WERI-Rb-1 (cell line): ENCODE measurements around the gene LTB4R2.

Experiments used
- DNase-seq: peaks from one replicate; pipeline ENCODE4 v3.0.0-alpha.2; 2020
- H3K27ac ChIP-seq: fragments of 250-450 bp; sonication (Bioruptor Pico); 2 replicates; pipeline ENCODE4 v1.5.1; 2020; ENCODE audit warnings: mild to moderate bottlenecking, moderate library complexity
- H3K27me3 ChIP-seq: fragments of 250-450 bp; sonication (Bioruptor Pico); 2 replicates; pipeline ENCODE4 v1.5.1; 2021; ENCODE audit warnings: mild to moderate bottlenecking, low read depth, moderate library complexity; ENCODE audit not compliant: insufficient read depth, severe bottlenecking
- H3K36me3 ChIP-seq: fragments of 250-450 bp; sonication (Bioruptor Pico); 2 replicates; pipeline ENCODE4 v1.5.1; 2020; ENCODE audit warnings: mild to moderate bottlenecking, moderate library complexity
- H3K4me3 ChIP-seq: 2 replicates; pipeline ENCODE4 v1.5.1; 2011; ENCODE audit warnings: low read depth, mild to moderate bottlenecking, control low read depth, low read length
- H3K9me3 ChIP-seq: fragments of 250-450 bp; sonication (Bioruptor Pico); 2 replicates; pipeline ENCODE4 v1.5.1; 2021; ENCODE audit warnings: mild to moderate bottlenecking, moderate library complexity; ENCODE audit not compliant: severe bottlenecking
- CTCF ChIP-seq: IDR thresholded peaks from 2 replicates; pipeline ENCODE4 v1.5.1; 2011; ENCODE audit warnings: low read depth, mild to moderate bottlenecking, control low read depth, inconsistent platforms, low read length

The LTB4R2 gene

GRCh38 chr14:24317141-24317928 lies 7.4 kb downstream of the LTB4R2 start:
- no peak for TF ChIP-seq CTCF
- no peaks in the 10 kb centered on the region for H3K36me3 ChIP-seq
- DNase-seq = no peak
- H3K27me3 ChIP-seq = no peaks in the 10 kb centered on the region
- H3K27ac ChIP-seq = no peak overlapping the region
- no peak overlapping the region for H3K4me3 ChIP-seq
- no peaks in the 10 kb centered on the region for H3K9me3 ChIP-seq

GRCh38 chr14:24321212-24321975 lies 11.5 kb downstream of the LTB4R2 start:
- Histone ChIP-seq H3K36me3 (no peaks in the 10 kb centered on the region), H3K9me3 (no peaks in the 10 kb centered on the region), H3K4me3 (no peak overlapping the region), H3K27ac (no peak overlapping the region), H3K27me3 (no peaks in the 10 kb centered on the region)
- no peak for DNase-seq
- no peak for TF ChIP-seq CTCF

- Histone ChIP-seq H3K27me3 (no peaks in the 10 kb centered on the region), H3K4me3 (no peak overlapping the region), H3K9me3 (no peaks in the 10 kb centered on the region), H3K36me3 (no peaks in the 10 kb centered on the region), H3K27ac (no peak overlapping the region)
- no peak for TF ChIP-seq CTCF
- no peak for DNase-seq
Observed at GRCh38 chr14:24322672-24323071, 12.7 kb downstream of the LTB4R2 start.

- Histone ChIP-seq H3K27me3 (no peaks in the 10 kb centered on the region), H3K9me3 (no peaks in the 10 kb centered on the region)
Observed at GRCh38 chr14:24323341-24323740, 13.4 kb downstream of the LTB4R2 start.

GRCh38 chr14:24324024-24324423 lies 14.1 kb downstream of the LTB4R2 start:
- H3K4me3 ChIP-seq = no peak overlapping the region
- no peak for DNase-seq
- H3K27me3 ChIP-seq = no peaks in the 10 kb centered on the region
- TF ChIP-seq CTCF = no peak
- H3K9me3 ChIP-seq = no peaks in the 10 kb centered on the region
- no peak overlapping the region for H3K27ac ChIP-seq
- H3K36me3 ChIP-seq = no peaks in the 10 kb centered on the region

More at GRCh38 chr14:24323341-24323740, 13.4 kb downstream of the LTB4R2 start:
- DNase-seq = no peak
- TF ChIP-seq CTCF = no peak
- H3K4me3 ChIP-seq = no peak overlapping the region
- no peak overlapping the region for H3K27ac ChIP-seq
- no peaks in the 10 kb centered on the region for H3K36me3 ChIP-seq
